Measurements from ENCODE around the gene LRMDA.

The LRMDA gene

GRCh38 chr10:75449382-75450074 is 18.1 kb downstream of the LRMDA start:
- no peak for DNase-seq

GRCh38 chr10:75450075-75450445 is 18.6 kb downstream of the LRMDA start:
- no peak for DNase-seq

GRCh38 chr10:75450644-75451640 is 19.5 kb downstream of the LRMDA start:
- DNase-seq, result no peak

GRCh38 chr10:75451831-75452230 is 20.4 kb downstream of the LRMDA start:
- DNase-seq, result no peak

GRCh38 chr10:75452997-75453396 is 21.6 kb downstream of the LRMDA start:
- no peak for DNase-seq

- no peak for DNase-seq
These were observed 24.7 kb downstream of the LRMDA start for GRCh38 chr10:75456122-75456521.

GRCh38 chr10:75460059-75460458 is 28.6 kb downstream of the LRMDA start:
- DNase-seq, result no peak

GRCh38 chr10:75461672-75462649 is 30.5 kb downstream of the LRMDA start:
- DNase-seq, result no peak

GRCh38 chr10:75462865-75463264 is 31.4 kb downstream of the LRMDA start:
- no peak for DNase-seq

GRCh38 chr10:75464478-75465449 is 33.3 kb downstream of the LRMDA start:
- no peak for DNase-seq

- no peak for DNase-seq
These were observed 34.0 kb downstream of the LRMDA start for GRCh38 chr10:75465450-75465827.

- no peak for DNase-seq
These were observed 34.6 kb downstream of the LRMDA start for GRCh38 chr10:75466001-75466400.

- no peak for DNase-seq
These were observed 35.5 kb downstream of the LRMDA start for GRCh38 chr10:75466886-75467285.

GRCh38 chr10:75468612-75469005 is 37.2 kb downstream of the LRMDA start:
- no peak for DNase-seq

- no peak for DNase-seq
These were observed 37.7 kb downstream of the LRMDA start for GRCh38 chr10:75469006-75469616.

GRCh38 chr10:75470901-75471300 is 39.5 kb downstream of the LRMDA start:
- DNase-seq, result no peak

- no peak for DNase-seq
These were observed 41.3 kb downstream of the LRMDA start for GRCh38 chr10:75472685-75473084.

- no peak for DNase-seq
These were observed 42.7 kb downstream of the LRMDA start for GRCh38 chr10:75474106-75474505.

GRCh38 chr10:75475460-75476182 is 44.2 kb downstream of the LRMDA start:
- DNase-seq, result no peak

- DNase-seq, result no peak
These were observed 45.1 kb downstream of the LRMDA start for GRCh38 chr10:75476569-75476968.

GRCh38 chr10:75476985-75477384 is 45.6 kb downstream of the LRMDA start:
- DNase-seq, result no peak
